ENCODE results near the gene ACVRL1.
A peak's percentile ranks its signal among the peaks of the same experiment; 100 is the strongest.

The ACVRL1 gene

DNA sequence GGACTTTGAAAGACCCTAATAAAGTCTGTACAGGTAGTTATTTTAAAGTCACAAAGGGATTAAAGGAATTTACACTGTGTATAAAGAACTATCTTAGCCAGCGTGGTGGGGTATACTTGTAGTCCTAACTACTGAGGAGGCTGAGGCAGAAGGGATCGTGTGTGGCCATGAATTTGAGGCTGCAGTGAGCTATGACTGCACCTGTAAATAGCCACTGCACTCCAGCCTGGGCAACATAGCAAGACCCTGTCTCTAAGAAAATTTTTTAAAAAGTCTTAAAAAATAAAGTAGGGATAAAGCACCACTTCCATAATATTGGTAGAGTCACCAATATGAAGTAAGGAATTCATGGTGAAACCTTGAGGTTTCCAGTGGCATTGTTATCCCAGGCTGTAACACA is 62.3 kb downstream of the ACVRL1 start:
- TF ChIP-seq CTCF (IDR thresholded peaks at IDR 0.05; ENCODE audit: extremely low read depth, insufficient read depth, missing control alignments), result no peak
- in situ Hi-C loops (cut with MboI; ENCODE audit: low pct_unique_long_range_greater_than_20kb, low sequenced_read_pairs, unreplicated experiment), result loop anchor here (10.0 kb wide), 1 partner anchor 75 kb away; no protein-coding TSS in a partner anchor
- no peak for DNase-seq (ENCODE audit: low spot score)

DNA sequence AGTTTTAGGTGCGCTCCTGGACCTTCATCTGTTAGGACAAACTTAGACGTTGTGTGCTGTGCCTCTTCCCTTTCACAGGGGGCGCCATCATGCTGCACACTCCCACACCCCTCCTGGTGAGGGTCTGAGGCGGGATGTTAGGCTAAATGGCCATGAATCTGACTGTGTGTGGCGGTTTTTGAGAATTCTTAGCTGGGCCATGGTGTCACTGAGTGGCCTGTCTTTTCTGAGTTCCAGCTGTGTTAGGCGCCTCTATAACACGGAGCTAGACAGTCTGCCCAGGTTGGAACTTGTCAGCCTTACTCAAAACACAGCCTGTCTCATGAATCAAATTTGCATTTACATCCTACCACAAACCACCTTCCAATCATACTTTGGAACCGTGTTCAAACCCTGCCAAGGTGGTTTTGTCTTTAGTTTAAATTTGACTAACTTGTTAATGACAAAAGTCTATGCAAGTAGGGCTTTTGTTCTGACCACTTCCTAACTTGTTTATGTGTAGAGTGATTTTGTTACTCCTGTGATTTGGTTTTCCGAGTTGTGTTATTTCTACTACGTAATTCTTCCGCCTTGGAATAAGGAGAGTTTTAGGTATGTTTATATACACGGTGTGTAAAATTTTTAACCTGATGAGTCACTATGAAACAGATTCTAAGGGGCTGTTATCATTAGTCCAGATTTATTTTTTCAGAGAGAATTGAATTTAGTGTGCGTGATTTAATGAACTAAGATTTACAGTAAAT is 63.8 kb downstream of the ACVRL1 start:
- TF ChIP-seq CTCF (IDR thresholded peaks at IDR 0.05; ENCODE audit: extremely low read depth, insufficient read depth, missing control alignments), result peak; percentile 67
- peak; percentile 74 for DNase-seq (ENCODE audit: low spot score)
- in situ Hi-C loops (cut with MboI; ENCODE audit: low pct_unique_long_range_greater_than_20kb, low sequenced_read_pairs, unreplicated experiment), result loop anchor here (10.0 kb wide), 1 partner anchor 76 kb away; no protein-coding TSS in a partner anchor

- in situ Hi-C loops (cut with MboI; ENCODE audit: low pct_unique_long_range_greater_than_20kb, low sequenced_read_pairs, unreplicated experiment), result loop anchor here (10.0 kb wide), 1 partner anchor 77 kb away; no protein-coding TSS in a partner anchor
- no peak for DNase-seq (ENCODE audit: low spot score)
- no peak for TF ChIP-seq CTCF (IDR thresholded peaks at IDR 0.05; ENCODE audit: extremely low read depth, insufficient read depth, missing control alignments)
These were observed 64.5 kb downstream of the ACVRL1 start for GRCh38 chr12:51971679-51972421.

DNA sequence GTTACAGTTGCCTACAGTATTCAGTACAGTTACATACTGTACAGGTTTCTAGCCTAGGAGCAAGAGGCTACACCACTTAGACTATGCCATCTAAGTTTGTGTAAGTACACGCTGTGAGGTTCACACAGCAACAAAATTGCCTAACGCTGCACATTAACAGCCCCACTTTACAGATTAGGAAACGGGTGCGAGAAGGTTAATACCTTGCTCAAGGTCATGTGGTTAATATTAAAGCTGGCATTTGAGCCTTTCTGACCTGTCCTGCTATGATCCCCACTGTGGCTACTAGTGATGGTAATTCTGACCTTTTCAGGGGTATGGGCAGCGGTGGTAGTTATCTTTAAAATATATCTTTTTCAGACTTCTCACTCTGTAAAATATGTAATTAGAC is 65.1 kb downstream of the ACVRL1 start:
- in situ Hi-C loops (cut with MboI; ENCODE audit: low pct_unique_long_range_greater_than_20kb, low sequenced_read_pairs, unreplicated experiment), result loop anchor here (10.0 kb wide), 1 partner anchor 78 kb away; no protein-coding TSS in a partner anchor
- DNase-seq (ENCODE audit: low spot score), result no peak
- TF ChIP-seq CTCF (IDR thresholded peaks at IDR 0.05; ENCODE audit: extremely low read depth, insufficient read depth, missing control alignments), result no peak

- in situ Hi-C loops (cut with MboI; ENCODE audit: low pct_unique_long_range_greater_than_20kb, low sequenced_read_pairs, unreplicated experiment), result loop anchor here (10.0 kb wide), 1 partner anchor 78 kb away; no protein-coding TSS in a partner anchor
- no peak for TF ChIP-seq CTCF (IDR thresholded peaks at IDR 0.05; ENCODE audit: extremely low read depth, insufficient read depth, missing control alignments)
- DNase-seq (ENCODE audit: low spot score), result no peak
These were observed 65.6 kb downstream of the ACVRL1 start for GRCh38 chr12:51972849-51973273.

Data from GM13977 (cell line).